WI38 (cell line): ENCODE data around the gene FAP.
A peak's percentile ranks its signal among the peaks of the same experiment; 100 is the strongest.

ENCODE experiments used
- H3K4me3 ChIP-seq: 2 replicates; pipeline ENCODE4 v1.5.1; 2011; ENCODE audit warnings: low read depth, mild to moderate bottlenecking, control low read depth, low read length
- CTCF ChIP-seq: IDR thresholded peaks from 2 replicates; pipeline ENCODE4 v1.5.1; 2012; ENCODE audit warnings: low read depth, mild to moderate bottlenecking, control low read depth, low read length

The FAP gene

GRCh38 chr2:162243294-162243693 is at the start of gene FAP:
TSS of gene FAP (minus strand) at chr2:162243445. CDS start at chr2:162243327, 118 bp downstream.
- no peak for TF ChIP-seq CTCF
- H3K4me3 ChIP-seq = peak within 1 kb of the TSS; percentile 61

- TF ChIP-seq CTCF = no peak
- H3K4me3 ChIP-seq = no peak overlapping the region
Observed at GRCh38 chr2:162291748-162292147, 48.5 kb upstream of the FAP start.

DNA sequence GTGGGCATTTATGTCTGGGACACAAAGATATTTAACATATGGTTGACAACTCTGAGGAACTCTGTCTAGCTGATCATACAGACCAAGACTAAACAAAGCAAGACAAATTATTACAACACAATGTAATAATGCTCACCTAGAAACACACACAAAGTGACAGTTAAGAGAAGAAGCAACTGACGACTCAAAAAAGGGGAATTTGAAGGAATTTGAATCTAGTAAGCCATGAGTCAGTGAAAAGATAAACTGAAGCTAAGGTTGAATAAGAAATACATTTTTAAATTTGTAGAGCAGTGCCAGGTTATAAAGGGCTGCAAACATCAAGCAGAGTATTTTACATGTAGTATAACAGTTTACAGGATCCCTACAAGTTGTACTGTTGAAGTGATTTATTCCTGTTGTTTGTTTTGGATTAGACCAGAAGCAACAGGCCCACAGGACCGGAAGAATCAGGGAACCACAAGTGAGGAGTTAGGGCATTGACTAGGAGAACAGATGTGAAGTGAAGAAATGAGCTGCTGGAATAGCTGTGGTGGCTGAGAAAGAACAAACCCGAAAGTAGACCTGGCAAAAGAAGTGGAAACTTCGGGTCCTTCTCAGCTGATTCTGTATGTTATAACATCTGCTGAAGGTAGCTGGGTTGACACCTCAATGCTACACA is 39.6 kb upstream of the FAP start:
- H3K4me3 ChIP-seq = no peak overlapping the region
- TF ChIP-seq CTCF = no peak

GRCh38 chr2:162280654-162281053 is 37.4 kb upstream of the FAP start:
- no peak overlapping the region for H3K4me3 ChIP-seq
- TF ChIP-seq CTCF = no peak

DNA sequence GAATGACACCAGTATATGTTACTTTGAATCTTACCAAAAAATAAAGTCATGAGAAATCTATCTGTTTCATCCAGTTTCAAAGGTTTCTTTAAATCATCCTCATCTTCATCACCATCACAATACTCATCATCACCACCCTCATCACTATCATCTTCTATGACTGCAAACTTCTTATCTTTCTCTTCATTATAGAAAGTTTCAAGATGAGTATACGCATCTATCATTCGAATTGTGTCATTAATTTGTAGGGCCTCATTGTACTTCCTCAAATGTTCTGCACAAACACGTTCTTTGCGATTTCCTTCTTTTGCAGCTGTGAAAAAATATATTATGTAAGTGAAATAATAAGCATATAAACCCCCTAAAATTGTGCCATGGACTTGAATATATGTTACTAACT is 34.1 kb upstream of the FAP start:
- no peak overlapping the region for H3K4me3 ChIP-seq
- no peak for TF ChIP-seq CTCF

GRCh38 chr2:162267996-162268395 is 24.8 kb upstream of the FAP start:
- no peak for TF ChIP-seq CTCF

GRCh38 chr2:162267496-162267895 is 24.3 kb upstream of the FAP start:
- no peak overlapping the region for H3K4me3 ChIP-seq
- TF ChIP-seq CTCF = no peak

More at GRCh38 chr2:162267996-162268395, 24.8 kb upstream of the FAP start:
- no peak overlapping the region for H3K4me3 ChIP-seq
